GM21786 (cell line): ENCODE results near the gene DBF4B.
"Not testable (repeated sequence)": the region's sequence is repeated elsewhere in the genome, so short reads cannot be mapped to it uniquely, and the experiment has no call there.

Experiments
- ATAC-seq: cut with Tn5 transposase; IDR thresholded peaks from one replicate; pipeline ENCODE4 v1.9.1; 2021; ENCODE audit not compliant: unreplicated experiment

Gene DBF4B, protein sequence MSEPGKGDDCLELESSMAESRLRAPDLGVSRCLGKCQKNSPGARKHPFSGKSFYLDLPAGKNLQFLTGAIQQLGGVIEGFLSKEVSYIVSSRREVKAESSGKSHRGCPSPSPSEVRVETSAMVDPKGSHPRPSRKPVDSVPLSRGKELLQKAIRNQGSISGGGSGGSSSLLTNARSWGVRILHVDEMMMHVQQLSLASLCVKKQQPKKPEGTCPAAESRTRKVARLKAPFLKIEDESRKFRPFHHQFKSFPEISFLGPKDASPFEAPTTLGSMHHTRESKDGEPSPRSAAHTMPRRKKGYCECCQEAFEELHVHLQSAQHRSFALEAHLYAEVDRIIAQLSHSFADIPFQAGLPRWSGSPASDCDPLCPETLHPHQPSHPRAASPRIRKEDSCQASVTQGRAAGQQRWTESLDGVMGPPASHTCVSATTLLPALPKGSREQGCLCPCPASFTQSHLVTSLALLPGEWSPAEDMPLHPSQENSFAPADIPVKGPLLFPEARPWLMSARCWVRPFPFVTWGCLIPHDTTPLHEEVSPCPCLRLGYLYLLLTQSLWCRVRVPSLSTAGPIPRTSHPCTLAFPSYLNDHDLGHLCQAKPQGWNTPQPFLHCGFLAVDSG

DNA sequence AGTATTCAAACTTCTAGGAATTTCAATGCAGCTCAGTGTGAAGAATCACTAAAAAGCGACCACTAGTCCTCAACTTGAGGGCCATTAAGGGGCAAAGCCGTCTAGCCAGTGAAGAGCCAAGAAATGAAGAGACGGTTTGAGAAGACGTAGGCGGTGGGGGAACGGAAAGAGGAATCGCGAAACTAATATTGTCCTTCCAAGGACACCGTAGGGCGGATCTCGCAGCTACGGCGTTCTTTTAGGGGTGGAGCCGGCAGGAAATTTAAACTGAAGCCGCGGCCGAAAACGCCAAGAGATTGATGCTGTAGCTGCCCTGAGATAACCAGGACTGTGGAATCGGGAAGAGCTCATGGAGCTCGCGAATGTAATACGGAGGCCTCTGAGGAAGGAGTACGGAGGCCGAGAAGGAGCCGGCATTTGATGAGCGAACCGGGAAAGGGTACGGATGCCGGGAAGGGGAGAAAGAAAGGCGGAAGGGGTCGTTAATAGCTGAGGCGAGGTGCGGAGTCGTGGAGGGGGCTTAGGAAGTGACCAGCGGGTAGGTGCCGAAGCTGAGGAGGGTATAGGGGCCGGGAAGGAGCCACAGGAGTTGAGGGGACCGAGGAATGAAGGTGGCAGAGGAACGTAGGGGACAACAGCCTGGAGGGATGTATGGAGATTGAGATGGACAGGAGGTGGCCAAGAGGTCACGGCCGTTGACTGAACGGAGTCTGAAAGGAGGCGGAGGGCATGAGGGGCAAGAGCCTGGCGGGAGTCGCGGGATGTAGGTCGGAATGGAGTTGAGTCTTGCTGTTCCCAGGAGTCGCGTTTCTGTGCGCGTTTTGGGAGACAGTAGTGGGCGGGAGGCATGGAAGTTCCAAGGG lies at the start of gene DBF4B:
Gene DBF4B, plus strand, starts transcription at position 265 of the 863 bp plus-strand sequence. Its CDS starts 156 bp downstream, at position 421.
- peak; percentile 61 for ATAC-seq

DNA sequence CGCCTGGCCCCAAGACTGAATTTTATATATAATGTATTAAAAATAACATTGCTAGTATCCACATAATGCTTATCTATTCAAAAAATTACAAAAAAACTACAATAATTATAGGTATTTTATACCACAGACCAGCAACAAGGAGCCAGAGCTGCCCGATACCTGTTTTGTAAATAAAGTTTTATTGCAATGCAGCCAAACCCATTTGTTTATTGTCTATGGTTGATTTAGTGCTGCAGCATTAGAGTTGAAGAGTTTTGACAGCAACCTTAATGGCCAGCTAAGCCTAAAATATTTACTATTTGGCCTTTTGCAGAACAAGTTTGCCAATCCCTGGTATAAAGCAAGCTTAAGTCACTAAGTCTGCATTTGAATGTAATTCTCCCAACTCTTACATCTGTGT lies 46.6 kb upstream of the DBF4B start:
- ATAC-seq, result no peak

DNA sequence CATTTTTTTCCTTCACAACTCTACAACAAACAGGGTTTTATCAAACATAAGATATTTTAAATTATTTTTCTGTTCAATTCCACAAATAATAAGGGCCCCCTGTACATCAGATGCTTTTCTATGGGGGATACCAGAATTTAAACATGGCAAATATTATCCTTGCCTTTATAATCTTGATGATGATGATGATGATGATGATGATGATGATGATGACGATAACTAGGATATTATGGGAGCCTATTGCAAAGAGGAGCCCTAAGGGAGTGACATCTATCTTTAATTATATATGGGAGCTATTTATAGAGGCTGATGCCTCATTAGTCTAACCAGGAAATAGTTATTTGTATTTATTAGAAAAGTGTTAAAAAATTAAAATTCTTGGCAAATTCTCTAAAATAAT lies 45.4 kb upstream of the DBF4B start:
- ATAC-seq, result no peak

DNA sequence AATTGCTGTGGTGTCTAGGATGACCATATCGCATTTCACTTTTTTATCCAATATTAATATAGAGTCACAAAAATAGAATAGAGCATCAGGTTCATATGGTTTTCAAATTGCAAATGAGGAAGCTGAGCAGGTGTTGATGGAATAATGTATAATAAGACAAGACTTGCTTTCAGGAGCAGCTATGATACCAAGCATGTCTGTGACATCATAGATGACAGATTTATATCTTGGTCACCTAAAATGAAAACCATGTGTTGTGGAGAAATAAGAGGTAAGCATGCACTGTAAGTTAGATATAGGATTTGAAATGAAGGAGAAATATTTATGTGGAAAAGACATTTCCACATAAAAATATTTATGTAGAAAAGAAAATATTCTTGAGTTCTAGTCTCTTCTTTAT lies 43.6 kb upstream of the DBF4B start:
- no peak for ATAC-seq

DNA sequence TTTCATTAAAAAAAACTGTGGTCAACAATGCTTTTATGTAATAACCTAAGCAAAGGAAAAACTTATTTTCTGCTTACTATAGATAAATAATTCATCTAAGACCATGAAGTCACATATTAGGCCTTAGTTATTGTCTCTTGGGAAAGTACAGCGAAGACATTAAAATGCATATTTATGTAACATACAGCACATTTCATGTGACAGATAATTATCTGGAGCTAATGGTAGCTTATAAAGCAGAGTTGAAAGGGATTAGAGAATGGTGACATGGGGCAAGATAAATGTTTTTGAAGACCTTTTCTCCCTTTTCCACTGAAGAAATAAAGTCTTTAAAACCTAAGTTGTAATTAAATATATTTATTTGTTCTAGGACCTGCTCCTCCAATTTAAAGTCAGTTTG lies 42.5 kb upstream of the DBF4B start:
- ATAC-seq, result no peak

DNA sequence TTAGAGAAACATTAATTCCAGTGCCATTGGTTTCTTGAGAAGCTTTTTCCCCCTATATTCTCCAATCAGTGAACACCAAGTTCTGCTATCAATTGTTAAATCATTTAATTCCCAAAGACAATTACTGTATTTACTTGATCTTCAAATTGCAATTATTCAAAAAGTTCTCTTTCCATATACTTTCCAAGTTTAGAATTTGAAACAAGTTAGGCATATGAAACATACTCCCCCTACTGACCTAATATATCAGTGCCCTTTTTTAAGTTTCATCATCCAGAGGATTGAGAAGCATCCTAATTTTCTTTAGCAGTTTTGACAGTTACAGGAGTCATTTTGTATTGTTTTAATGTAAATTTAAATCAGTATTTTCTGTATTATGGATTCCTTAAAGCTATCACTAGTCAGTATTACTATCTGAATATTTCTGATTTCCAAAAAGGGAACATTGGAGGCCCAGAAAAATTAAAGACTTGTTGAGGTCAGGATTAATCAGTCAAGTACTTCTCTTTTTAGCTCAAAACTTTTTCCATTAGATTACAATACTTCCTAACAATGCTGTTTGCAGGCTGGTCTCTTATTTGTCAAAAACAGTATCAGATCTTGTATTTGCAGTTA lies 35.9 kb upstream of the DBF4B start:
- no peak for ATAC-seq

DNA sequence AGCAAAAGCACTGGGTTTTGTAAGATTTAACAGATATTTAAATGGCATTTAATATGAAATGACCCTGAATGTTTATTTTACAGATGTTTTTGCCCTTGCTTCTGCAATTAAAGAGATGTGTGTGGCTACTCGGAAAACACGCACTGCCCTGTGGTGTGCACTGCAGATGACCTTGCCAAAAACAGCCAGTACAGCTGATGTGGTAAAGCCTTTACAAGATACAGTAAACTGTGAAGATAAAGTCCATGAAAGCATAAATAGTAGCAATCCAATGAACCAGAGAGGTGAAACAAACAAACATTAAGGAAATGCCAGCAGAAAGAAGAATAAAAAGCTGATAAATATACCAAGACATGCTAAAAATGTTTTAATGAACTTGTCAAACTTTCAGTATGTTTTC lies 34.6 kb upstream of the DBF4B start:
- no peak for ATAC-seq

DNA sequence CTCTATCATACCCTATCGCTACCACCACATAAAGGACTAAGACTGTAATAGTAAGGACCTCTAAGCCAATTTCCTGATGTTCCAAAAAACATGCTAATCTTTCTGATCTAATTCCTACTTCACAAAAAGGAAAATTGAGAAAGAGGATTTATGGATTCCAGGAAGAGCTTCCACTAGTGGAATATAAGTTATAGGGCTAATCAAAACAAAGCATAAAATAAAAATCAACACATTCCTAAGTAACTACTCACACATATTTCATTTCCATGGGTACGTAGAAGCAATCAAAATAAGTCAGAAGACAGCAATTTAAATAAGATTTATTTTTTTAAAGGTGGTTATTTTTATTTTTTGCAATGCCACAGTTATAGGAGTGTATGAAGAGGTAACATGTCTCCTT lies 31.3 kb upstream of the DBF4B start:
- ATAC-seq, result no peak

DNA sequence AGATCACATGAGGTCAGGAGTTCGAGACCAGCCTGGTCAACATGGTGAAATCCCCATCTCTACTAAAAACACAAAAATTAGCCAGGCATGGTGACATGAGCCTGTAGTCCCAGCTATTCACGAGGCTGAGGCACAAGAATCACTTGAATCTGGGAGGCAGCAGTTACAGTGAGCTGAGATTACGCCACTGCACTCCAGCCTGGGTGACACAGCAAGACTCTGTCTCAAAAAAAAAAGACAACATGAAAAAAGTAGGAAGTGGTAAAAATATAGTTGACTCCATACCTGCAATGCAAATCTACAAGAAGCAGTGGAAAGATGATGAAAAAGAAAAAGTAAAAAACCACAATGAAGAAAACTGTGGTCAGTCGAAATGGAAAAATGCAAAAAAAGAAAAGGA lies 25.2 kb upstream of the DBF4B start:
- not testable (repeated sequence) for ATAC-seq

DNA sequence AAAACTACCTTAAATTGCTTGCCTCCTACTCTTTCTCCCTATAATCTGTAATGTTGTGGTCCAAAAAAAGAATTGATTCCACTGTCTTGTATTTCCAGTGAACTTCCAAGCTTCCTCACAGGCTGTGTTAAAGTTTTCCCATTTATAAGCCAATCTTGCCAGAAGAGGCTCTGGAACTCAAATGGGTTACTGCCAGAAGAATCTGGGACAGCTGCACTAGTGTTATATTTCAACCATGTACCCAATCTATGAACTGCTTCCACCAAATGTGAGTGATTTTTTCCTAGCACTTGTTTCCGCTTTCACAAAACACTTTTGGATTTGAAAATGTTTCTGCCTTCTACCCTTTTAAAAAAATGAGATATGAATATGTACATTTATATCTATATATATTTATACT lies 20.7 kb upstream of the DBF4B start:
- no peak for ATAC-seq

DNA sequence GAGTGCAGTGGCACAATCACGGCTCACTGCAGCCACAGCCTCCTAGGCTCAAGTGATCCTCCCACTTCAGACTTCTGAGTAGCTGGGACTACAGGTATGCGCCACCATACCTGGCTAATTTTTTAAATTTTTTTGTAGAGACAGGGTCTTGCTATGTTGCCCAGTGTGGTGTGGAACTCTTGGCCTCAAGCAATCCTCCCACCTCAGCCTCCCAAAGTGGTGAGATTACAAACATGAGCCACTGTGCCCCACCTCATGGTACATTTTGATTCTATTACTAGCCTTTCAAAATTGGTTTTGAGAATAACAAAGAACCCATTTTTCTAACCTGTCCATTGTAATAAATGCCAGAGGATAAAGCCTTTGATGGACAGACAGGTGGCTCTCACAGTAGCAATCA lies 20.3 kb upstream of the DBF4B start:
- ATAC-seq, result no peak

DNA sequence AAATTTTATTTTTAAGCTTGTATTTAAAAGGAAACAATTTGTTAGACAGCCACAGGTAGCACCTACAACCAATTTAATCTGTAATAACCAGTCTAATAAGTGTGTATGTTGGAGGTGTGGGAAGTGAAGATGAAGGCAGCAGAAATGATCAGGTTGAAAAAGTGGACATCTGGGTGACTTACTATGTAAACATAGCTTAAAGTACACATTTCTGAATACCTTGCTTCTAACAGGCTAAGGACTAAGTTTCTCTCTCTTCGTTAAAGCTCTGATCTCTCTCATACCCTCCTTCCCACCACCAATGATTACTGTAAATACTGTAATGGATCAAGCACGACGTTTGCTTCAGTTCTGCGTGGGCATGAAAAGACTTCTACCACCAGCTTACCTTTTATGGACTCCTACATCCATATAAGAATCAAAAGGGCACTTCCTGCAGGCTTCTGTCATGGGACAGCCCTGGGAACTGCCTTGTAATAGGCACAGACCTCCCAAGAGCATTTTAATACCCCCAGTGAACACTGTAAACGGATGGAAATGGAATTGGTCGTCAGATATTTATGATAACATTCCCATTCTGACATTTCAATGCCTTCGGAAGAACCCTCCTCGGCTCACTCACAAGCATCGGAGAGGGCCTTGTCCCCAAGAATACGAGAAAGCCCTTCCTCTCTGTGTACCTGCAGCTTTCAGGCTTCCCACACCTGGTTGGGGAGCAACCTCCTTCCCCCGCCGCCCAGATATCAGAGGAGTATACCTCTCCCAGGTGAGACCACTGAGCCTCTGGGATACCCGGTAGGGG lies 19.6 kb upstream of the DBF4B start:
- peak; percentile 12 for ATAC-seq

DNA sequence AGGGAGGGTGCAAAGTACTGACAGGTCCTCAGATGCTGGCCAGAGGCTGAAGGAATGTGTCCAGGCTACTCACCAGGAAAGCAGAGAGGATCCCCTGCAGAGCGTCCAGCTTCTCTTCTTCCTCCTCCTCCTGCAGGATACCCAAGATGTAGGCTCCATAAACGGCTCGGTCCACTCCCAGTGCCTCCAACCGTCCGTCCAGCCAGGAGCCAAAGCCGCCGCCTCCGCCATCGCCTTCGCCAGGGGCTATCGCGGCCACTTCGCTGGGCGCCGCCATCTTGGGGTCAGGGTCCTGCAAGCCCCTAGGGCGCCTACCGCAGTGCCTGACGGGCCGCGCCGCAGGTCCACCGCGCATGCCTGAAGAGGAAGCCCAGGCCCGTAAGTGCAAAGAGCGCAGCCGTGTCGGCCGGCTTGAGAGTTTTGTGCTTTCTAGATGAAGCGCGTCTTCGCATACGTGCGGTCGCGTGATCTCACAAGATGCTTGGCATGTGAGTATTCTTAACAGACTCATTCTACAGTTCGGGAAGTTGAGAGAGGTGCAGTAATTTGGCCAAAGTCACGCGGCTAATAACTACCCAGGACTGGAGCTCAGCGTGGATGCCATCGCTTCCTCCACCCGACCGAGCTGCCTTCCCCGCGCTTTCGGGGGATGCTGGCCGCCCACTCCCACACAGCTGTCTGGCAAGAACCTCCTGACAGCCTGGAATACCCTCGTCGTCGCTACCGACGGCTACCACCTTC lies 18.8 kb upstream of the DBF4B start, which contains the start of gene CCDC43:
Gene CCDC43, minus strand, starts transcription at position 300 of the 741 bp plus-strand sequence. Its CDS starts 23 bp downstream, at position 277.
- ATAC-seq, result peak; percentile 77

DNA sequence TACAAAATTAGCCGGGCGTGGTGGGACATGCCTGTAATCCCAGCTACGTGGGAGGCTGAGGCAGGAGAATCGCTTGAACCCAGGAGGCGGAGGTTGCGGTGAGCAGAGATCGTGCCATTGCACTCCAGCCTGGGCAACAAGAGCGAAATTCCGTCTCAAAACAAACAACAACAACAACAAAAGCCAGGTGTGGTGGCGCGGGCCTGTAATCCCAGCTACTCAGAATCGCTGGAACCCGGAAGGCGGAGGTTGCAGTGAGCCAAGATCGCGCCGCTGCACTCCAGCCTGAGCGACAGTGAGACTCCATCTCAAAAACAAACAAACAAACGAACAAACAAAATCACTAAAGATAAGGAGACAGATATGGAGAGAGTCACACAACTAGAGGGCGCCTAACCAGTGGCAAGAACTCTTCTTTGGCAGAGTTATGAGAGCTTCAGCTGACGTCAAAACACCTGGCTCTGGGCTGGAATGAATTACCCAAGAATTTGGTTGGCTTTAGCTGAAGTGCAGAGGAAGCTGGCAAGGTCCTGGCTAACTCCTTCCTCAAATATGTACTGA lies 17.6 kb upstream of the DBF4B start:
- ATAC-seq, result not testable (repeated sequence)

DNA sequence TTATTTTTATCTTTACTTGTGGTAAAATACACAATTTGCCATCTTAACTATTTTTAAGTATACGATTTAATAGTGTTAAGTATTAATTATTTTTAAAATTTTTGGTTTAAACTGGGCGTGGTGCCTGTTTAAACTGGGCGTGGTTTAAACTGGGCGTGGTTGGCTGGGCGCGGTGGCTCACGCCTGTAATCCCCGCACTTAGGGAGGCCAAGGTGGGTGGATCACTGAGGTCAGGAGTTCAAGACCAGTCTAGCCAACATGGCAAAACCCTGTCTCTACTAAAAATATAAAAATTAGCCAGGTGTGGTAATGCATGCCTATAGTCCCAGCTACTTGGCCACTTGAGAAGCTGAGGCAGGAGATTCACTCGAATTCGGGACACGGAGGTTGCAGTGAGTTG lies 14.9 kb upstream of the DBF4B start:
- no peak for ATAC-seq

DNA sequence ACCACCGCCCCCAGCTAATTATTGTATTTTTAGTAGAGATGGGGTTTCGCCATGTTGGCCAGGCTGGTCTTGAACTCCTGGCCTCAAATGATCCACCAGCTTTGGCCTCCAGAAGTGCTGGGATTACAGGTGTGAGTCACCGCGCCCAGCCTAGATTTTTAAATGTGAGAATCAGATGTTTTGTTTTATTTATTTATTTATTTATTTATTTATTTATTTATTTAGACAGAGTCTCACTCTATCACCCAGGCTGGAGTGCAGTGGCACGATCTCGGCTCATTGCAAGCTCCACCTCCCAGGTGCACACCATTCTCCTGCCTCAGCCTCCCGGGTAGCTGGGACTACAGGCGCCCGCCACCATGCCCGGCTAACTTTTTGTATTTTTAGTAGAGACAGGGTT lies 8.2 kb upstream of the DBF4B start:
- not testable (repeated sequence) for ATAC-seq

DNA sequence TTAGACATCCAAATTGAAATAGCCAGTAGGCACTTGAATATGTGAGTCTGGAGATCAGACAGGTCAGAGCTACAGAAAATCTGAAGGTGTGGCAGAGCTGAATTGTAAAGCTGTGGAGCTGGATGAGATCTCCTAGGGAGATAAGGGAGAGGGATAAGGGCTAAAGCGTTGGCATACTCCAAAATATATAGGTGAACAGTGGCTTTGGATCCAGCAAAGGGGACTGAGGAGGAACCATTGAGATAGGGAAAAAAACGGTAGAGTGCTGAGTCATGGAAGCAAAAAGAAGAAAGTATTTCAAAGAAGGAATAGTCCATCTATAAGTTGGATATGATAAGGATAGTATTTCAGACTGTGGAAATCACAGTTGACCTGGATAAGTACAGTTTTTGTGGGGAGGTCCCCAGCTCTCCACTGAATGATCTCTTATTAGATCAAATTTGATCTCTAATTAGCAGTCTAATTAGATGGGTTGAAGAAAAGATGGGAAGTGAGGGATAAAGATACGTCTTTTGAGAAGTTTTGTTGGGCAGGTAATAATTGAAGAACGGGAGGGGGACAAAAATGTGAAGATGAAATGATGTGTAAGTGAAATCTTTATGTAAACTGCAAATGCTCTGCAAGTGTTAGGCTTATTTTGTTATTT lies 587 bp upstream of the DBF4B start:
- ATAC-seq, result no peak

DNA sequence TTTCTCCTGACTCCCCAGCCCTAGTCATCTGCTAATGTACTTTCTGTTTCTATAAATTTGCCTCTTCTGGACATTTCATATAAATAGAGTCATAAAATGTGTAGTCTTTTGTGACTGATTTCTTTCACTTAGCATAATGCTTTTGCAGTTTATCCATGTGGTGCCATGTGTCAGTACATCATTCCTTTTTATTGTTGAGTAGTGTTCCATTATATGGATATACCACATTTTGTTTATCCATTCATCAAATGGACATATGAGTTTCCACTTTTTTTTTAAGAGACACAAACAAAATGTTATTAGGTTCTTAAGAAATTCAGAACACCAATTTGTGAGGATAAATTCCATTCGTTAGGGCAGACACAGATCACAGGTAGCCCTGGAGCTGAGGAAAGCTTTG lies 11.0 kb downstream of the DBF4B start:
- ATAC-seq, result no peak

DNA sequence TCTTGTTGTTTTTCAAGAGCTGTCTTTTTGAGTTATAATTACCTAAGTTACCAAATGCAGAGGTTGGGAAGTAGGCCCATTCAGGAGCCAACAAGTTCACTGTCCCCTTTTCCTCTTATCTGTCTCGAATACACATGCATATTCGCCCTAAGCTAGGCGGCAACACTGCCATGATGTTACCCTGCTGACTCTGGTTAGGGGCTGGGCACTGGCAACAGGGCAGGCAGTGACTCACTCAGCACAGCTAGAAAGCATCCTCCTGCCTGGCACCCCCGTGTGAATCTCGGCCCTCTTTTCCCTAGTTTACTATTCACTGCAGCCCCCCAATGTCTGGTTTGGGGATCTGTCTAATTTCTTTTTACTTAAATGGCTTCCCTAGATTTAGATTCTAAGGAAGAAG lies 13.8 kb downstream of the DBF4B start:
- no peak for ATAC-seq
